B cell (primary cell): ENCODE data around the gene TMC2. TPM values are rescaled to one million over a fixed set of nuclear protein-coding genes. Genes with fewer than 3 reads are reported as not detected.

ENCODE experiments used
- ATAC-seq: fragments of 200-7000 bp; cut with Tn5 transposase; one replicate; pipeline ENCODE4 v1.10.0; 2021; ENCODE audit warnings: low read depth, mild to moderate bottlenecking, moderate number of reproducible peaks, moderate library complexity
- CTCF ChIA-PET: fragments of 350-600 bp; sonication (Branson Sonifier 250); formaldehyde crosslinking; loops from one replicate; lab custom pipeline; 2021; ENCODE audit warnings: antibody characterized with exemption, inconsistent platforms; lab: Charles Lee
- POLR2A ChIA-PET: fragments of 350-600 bp; sonication (Branson Sonifier 250); formaldehyde crosslinking; loops from one replicate; lab custom pipeline; 2021; ENCODE audit warnings: antibody characterized with exemption; lab: Charles Lee
- DNase-seq: peaks from one replicate; pipeline ENCODE4 v3.0.0; 2013
- H2AFZ ChIP-seq: 2 replicates; pipeline ENCODE4 v1.6.1; 2012; ENCODE audit warnings: mild to moderate bottlenecking, low read depth, low read length; ENCODE audit not compliant: insufficient read depth, poor library complexity, severe bottlenecking
- H3K27ac ChIP-seq, 2 donors: 1 replicate in 1 of 2; 2 replicates in 1 of 2; pipeline ENCODE4 v1.5.1; 2012 to 2013; ENCODE audit warnings: low read length in 2 of 2, mild to moderate bottlenecking in 2 of 2, moderate library complexity in 1 of 2
- H3K27me3 ChIP-seq, 4 experiments: fragments of 200-600 bp in 1 of 4; sonication (generic) in 1 of 4; replicated peaks in 1 of 4; 1 replicate in 2 of 4; 2 replicates in 2 of 4; pipeline versions ENCODE4 v1.6.1 to v1.7.0; 2013 to 2016; ENCODE audit warnings: low read length in 3 of 4, mild to moderate bottlenecking in 2 of 4, mixed read lengths in 1 of 4, moderate library complexity in 1 of 4; ENCODE audit not compliant: insufficient read depth in 4 of 4, control insufficient read depth in 3 of 4; ENCODE audit errors: control extremely low read depth in 1 of 4
- H3K36me3 ChIP-seq, 2 experiments: replicated peaks in 1 of 2; 1 replicate in 1 of 2; 2 replicates in 1 of 2; pipeline versions ENCODE4 v1.6.1 to v1.7.1; 2013; ENCODE audit warnings: low read length in 1 of 2; ENCODE audit not compliant: insufficient read depth in 2 of 2, control insufficient read depth in 1 of 2; ENCODE audit errors: control extremely low read depth in 1 of 2, extremely low read depth in 1 of 2
- H3K4me1 ChIP-seq, 2 donors: fragments of 200-600 bp in 1 of 2; sonication (generic) in 1 of 2; 1 replicate in 1 of 2; 2 replicates in 1 of 2; pipeline versions ENCODE4 v1.5.1 to v1.6.1; 2013 to 2017; ENCODE audit warnings: low read length in 2 of 2; ENCODE audit not compliant: control insufficient read depth in 2 of 2, insufficient read depth in 2 of 2
- H3K4me2 ChIP-seq: replicated peaks from 2 replicates; pipeline ENCODE3; 2012; ENCODE audit warnings: mild to moderate bottlenecking, low read depth, low read length; ENCODE audit not compliant: poor library complexity, severe bottlenecking
- H3K4me3 ChIP-seq, 5 experiments: fragments of 200-600 bp in 1 of 5; sonication (generic) in 1 of 5; 1 replicate in 3 of 5; 2 replicates in 2 of 5; pipeline versions ENCODE4 v1.5.1 to v1.7.0; 2011 to 2016; ENCODE audit warnings: low read length in 4 of 5, mild to moderate bottlenecking in 4 of 5, low read depth in 2 of 5, control low read depth in 1 of 5, moderate library complexity in 1 of 5; ENCODE audit not compliant: insufficient read depth in 1 of 5; ENCODE audit errors: control extremely low read depth in 1 of 5, extremely low read depth in 1 of 5
- H3K79me2 ChIP-seq: fragments of 200-600 bp; sonication (generic); one replicate; pipeline ENCODE4 v1.6.0; 2016; ENCODE audit warnings: low read length; ENCODE audit not compliant: control insufficient read depth, insufficient read depth
- H3K9ac ChIP-seq: fragments of 200-600 bp; sonication (generic); 2 replicates; pipeline ENCODE4 v1.6.1; 2017; ENCODE audit warnings: mild to moderate bottlenecking, low read length, moderate library complexity
- H3K9me3 ChIP-seq, 3 donors: one replicate each; pipeline versions ENCODE4 v1.6.1 to v1.7.1; 2013; ENCODE audit warnings: low read length in 2 of 3; ENCODE audit not compliant: control insufficient read depth in 2 of 3, insufficient read depth in 1 of 3; ENCODE audit errors: control extremely low read depth in 1 of 3
- H4K20me1 ChIP-seq: 2 replicates; pipeline ENCODE4 v1.6.0; 2012; ENCODE audit warnings: mild to moderate bottlenecking, low read length; ENCODE audit not compliant: insufficient read depth, control insufficient read depth, poor library complexity, severe bottlenecking
- H3K27ac Mint-ChIP-seq: one replicate; pipeline ENCODE4 v1.8.0; 2021; ENCODE audit warnings: mixed read lengths
- H3K27me3 Mint-ChIP-seq: one replicate; pipeline ENCODE4 v1.8.0; 2021; ENCODE audit warnings: mixed read lengths
- H3K4me1 Mint-ChIP-seq: one replicate; pipeline ENCODE4 v1.8.0; 2021; ENCODE audit warnings: mixed read lengths
- H3K4me3 Mint-ChIP-seq: one replicate; pipeline ENCODE4 v1.8.0; 2021; ENCODE audit warnings: mixed read lengths
- H3K9me3 Mint-ChIP-seq: one replicate; pipeline ENCODE4 v1.8.0; 2022; ENCODE audit warnings: mixed read lengths; ENCODE audit not compliant: insufficient read depth
- EZH2 ChIP-seq: IDR thresholded peaks from 2 replicates; pipeline ENCODE4 v1.6.1; 2012; ENCODE audit warnings: borderline replicate concordance, low read depth, mild to moderate bottlenecking, moderate library complexity, low read length; ENCODE audit not compliant: insufficient read depth, poor library complexity, severe bottlenecking
- WGBS: methylation state at CpG from one replicate; pipeline ENCODE4 v1.1.5; 2013; ENCODE audit warnings: missing lambda C conversion rate; ENCODE audit not compliant: insufficient coverage; 5-methylcytosine and 5-hydroxymethylcytosine counted together
- intact Hi-C: fragments of 100-400 bp; cut with micrococcal nuclease; formaldehyde crosslinking; loops from one replicate; pipeline ENCODE4 v1.10.0; 2022
- polyA plus RNA-seq: library from polyadenylated mRNA; depleted of rRNA; stranded (reverse); fragments of >200 nt; gene quantifications from 2 replicates; pipeline ENCODE4 v1.2.3, GENCODE V29; 2012
- total RNA-seq, 2 donors: library from RNA; stranded (reverse); fragments of 120-200 nt in 1 of 2; gene quantifications; 1 replicate in 1 of 2; 2 replicates in 1 of 2; pipeline versions ENCODE4 v1.2.3 to v1.2.4, GENCODE V29; 2013 to 2022
- TF ChIP-seq, protein P1 (sequence below): fragments of 200-600 bp; IDR thresholded peaks from one replicate; pipeline ENCODE4 v1.8.0; 2022; ENCODE audit warnings: antibody characterized with exemption, mild to moderate bottlenecking

The TMC2 gene
- total and polyA plus RNA-seq, 2 donors (not counting 1 experiment from before 2014, with no cell fraction given), result not detected

DNA sequence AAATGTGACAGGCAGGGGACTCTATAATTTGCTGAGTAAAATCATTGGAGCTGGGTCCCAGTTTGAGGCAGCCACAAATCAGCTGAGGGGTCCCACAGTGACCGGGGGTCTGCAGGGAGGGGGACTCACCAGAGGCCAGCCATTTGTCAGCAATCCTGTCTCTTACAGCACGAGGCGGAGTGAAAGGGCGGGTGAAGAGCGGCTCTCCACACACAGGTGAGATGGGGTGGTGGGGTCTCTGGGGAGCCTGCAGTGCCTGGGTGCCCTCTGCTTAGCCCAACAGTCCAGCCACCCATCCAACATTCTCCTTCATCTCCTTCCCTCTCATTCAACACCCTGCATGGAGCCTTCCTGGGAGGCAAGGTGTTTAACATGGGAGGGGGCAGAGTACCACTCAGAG is 728 bp downstream of the TMC2 start:
- WGBS, result 80% methylated on average over 1 of the region's 5 CpGs
- Histone ChIP-seq H3K4me3 (no peak overlapping the region), H3K36me3 (no peaks in the 10 kb centered on the region), H3K9me3 (no peaks in the 10 kb centered on the region), H3K4me2 (no peak overlapping the region), H2AFZ (no peak overlapping the region), H3K4me1 (no peaks in the 10 kb centered on the region), H4K20me1 (no peaks in the 10 kb centered on the region), H3K27ac (no peak overlapping the region), H3K79me2 (no peaks in the 10 kb centered on the region), H3K27me3 (peaks cover 0 to 19% (median 2%) of the 10 kb centered on the region in 4 experiments), H3K9ac (no peak overlapping the region)
- Mint-ChIP-seq H3K4me1 (no peaks in the 10 kb centered on the region), H3K27me3 (peaks cover 50% of the 10 kb centered on the region), H3K27ac (no peak overlapping the region), H3K9me3 (no peaks in the 10 kb centered on the region), H3K4me3 (no peak overlapping the region)
- ChIA-PET CTCF (no interaction called here), POLR2A (no interaction called here)
- DNase-seq, result no peak
- intact Hi-C loops, result no loop called here
- TF ChIP-seq, protein P1, sequence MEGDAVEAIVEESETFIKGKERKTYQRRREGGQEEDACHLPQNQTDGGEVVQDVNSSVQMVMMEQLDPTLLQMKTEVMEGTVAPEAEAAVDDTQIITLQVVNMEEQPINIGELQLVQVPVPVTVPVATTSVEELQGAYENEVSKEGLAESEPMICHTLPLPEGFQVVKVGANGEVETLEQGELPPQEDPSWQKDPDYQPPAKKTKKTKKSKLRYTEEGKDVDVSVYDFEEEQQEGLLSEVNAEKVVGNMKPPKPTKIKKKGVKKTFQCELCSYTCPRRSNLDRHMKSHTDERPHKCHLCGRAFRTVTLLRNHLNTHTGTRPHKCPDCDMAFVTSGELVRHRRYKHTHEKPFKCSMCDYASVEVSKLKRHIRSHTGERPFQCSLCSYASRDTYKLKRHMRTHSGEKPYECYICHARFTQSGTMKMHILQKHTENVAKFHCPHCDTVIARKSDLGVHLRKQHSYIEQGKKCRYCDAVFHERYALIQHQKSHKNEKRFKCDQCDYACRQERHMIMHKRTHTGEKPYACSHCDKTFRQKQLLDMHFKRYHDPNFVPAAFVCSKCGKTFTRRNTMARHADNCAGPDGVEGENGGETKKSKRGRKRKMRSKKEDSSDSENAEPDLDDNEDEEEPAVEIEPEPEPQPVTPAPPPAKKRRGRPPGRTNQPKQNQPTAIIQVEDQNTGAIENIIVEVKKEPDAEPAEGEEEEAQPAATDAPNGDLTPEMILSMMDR, result no peak
- TF ChIP-seq EZH2, result no peak
- no peak for ATAC-seq

DNA sequence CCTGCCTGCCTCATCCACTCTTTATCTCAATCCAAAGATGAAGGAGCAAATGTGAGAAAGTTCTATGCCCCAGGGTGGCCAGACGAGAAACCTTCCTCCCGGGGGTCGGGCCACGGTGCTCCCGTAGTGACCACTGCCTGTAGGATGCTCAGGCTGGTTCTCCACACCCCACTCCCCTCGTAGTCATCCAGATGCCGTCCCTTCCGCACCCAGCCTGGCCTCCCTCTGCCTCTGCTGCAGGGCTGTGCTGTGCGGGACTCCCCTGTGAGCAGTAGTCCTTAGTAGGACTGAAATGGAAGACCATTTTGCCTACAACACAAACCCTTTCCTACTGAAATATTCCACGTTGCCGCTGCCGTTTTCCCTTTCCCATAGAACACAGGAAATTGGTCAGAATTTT is 2.0 kb downstream of the TMC2 start:
- H3K36me3 ChIP-seq, result no peaks in the 10 kb centered on the region
- Mint-ChIP-seq H3K27me3 (peaks cover 54% of the 10 kb centered on the region), H3K27ac (no peak overlapping the region), H3K4me1 (no peaks in the 10 kb centered on the region), H3K4me3 (no peak overlapping the region), H3K9me3 (no peaks in the 10 kb centered on the region)
- H3K79me2 ChIP-seq, result no peaks in the 10 kb centered on the region
- no peak overlapping the region for H2AFZ ChIP-seq
- ChIA-PET POLR2A (no interaction called here), CTCF (no interaction called here)
- intact Hi-C loops, result no loop called here
- H3K4me3 ChIP-seq, result no peak overlapping the region
- TF ChIP-seq, protein P1, result no peak
- no peak for TF ChIP-seq EZH2
- H3K9me3 ChIP-seq, result no peaks in the 10 kb centered on the region
- DNase-seq, result no peak
- ATAC-seq, result no peak
- H3K4me1 ChIP-seq, result no peaks in the 10 kb centered on the region
- H4K20me1 ChIP-seq, result no peaks in the 10 kb centered on the region
- no peak overlapping the region for H3K9ac ChIP-seq
- no peak overlapping the region for H3K27ac ChIP-seq
- WGBS, result 78% methylated on average over 6 of the region's 12 CpGs
- no peak overlapping the region for H3K4me2 ChIP-seq
- H3K27me3 ChIP-seq, result peaks cover 0 to 19% (median 2%) of the 10 kb centered on the region in 4 experiments
